Astrocyte of the hippocampus (primary cell): Measurements from ENCODE around the gene PHOSPHO2.
"Not testable (repeated sequence)": the region's sequence is repeated elsewhere in the genome, so short reads cannot be mapped to it uniquely, and the experiment has no call there.

Experiments
- DNase-seq: peaks from one replicate; pipeline ENCODE4 v3.0.0; 2011; ENCODE audit warnings: low read depth, low spot score

PHOSPHO2 gene

DNA sequence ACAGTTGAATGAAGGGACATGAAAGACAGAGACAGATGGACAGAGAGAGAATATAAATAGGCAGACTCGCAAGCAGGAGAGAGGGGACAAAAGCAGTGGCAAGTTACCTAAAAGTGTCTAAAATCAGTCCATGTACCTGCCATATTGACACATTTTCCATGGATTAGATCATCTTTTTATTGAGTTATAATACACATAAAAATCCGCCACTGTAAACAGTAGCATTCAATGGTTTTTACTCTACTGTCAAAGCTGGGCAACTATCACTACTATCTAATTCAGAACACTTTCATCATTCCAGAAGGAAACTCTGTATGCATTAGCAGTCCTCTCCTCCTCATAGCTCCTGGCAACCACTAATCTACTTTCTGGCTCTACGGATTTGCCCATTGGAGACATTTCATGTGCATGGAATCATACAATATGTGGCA is 10.1 kb upstream of the PHOSPHO2 start:
- DNase-seq: no peak

GRCh38 chr2:169684712-169685111 is 9.6 kb upstream of the PHOSPHO2 start:
- DNase-seq: not testable (repeated sequence)

- not testable (repeated sequence) for DNase-seq
Observed at GRCh38 chr2:169686825-169687224, 7.4 kb upstream of the PHOSPHO2 start.

GRCh38 chr2:169687943-169688342 is 6.3 kb upstream of the PHOSPHO2 start:
- DNase-seq: not testable (repeated sequence)

DNA sequence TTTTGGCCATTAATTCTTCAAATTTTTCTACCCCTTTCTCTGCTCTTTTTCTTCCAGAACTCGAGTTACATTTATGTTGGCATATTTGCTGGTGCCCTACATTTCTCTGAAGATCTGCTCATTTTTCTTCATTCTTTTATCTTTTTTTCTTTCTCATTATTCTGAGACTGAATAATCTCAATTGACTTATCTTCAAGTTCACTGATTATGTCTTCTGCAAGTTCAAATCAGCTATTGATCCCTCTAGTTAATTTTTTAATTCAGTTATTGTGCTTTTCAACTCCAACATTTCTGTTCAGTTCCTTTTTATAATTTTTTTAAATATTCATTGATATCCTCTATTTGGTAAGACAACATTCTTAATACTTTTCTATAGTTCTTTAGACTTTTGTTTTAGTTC is 3.3 kb upstream of the PHOSPHO2 start:
- DNase-seq: no peak

GRCh38 chr2:169692718-169693117 is 1.6 kb upstream of the PHOSPHO2 start:
- DNase-seq: no peak

DNA sequence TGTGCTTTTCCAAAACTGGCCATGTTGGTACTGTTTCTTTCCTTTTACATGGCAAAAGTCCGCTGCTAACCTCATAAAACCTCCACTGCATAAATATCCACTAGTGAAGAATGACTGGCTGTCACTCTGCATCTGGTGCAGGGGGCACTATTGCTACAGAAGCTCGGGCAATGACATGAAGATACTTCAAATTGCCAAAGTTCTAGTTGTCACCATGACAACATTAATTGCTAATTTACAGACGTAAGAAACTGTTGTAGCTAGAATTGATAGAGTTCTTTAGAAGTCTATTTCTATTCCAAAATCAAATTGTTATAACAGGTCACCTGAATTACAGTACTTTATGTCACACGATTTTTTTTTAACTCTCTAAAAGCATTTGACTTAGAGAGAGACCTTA is 909 bp upstream of the PHOSPHO2 start:
- DNase-seq: no peak

DNA sequence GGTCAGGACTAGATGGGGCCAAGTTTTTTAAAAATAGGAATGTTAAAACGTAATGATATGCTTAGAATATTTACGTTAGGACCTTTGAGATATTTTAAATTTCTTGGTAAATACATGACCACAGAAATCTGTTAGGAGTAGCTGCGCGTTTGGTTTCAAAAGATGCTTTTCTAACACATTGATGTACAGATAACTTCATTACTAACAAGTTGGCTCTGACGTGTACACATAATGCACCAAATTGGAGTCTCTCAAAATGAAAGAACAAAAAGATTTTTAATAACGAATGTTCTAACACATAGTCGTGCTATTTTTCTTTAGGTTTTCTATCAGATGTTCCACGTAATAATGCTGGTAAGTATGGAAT is 608 bp downstream of the PHOSPHO2 start:
- no peak for DNase-seq

- no peak for DNase-seq
Observed at GRCh38 chr2:169696381-169696780, 2.1 kb downstream of the PHOSPHO2 start.

DNA sequence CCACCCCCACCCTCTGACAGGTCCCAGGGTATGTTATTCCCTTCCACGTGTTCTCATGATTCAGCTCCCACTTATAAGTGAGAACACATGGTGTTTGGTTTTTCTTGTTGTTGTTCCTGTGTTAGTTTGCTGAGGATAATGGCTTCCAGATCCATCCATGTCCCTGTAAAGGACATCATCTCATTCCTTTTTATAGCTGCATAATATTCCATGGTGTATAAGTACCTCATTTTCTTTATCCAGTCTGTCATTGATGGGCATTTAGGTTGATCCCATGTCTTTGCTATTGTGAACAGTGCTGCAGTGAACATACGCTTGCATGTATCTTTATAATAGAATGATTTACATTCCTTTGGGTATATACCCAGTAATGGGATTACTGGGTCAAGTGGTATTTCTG is 4.9 kb downstream of the PHOSPHO2 start:
- not testable (repeated sequence) for DNase-seq

- no peak for DNase-seq
Observed at GRCh38 chr2:169702996-169703395, 8.7 kb downstream of the PHOSPHO2 start.

DNA sequence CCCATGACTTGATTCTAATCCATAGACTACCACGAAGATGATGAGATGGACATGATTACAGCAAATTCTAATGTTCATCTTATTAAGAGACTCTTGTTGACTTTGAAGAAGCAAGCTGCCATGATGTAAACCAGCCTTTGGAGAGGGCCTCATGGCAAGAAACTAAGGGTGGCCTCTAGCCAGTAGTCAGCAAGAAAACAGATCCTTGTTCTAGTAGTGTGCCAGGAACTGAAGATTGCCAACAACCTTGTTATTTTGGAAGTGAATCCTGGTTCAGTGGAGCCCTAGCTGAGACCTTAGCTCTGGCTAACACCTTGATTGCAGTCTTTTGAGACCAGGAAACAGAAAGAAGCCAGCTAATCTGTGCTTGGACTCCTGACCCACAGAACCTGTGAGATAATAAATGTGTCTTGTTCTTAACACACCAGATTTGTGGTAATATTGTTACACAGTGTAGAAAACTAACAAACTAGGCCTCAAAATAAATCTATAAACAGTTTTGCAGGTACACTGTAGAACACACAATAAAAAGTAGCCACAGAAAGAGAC is 10.0 kb downstream of the PHOSPHO2 start:
- no peak for DNase-seq

DNA sequence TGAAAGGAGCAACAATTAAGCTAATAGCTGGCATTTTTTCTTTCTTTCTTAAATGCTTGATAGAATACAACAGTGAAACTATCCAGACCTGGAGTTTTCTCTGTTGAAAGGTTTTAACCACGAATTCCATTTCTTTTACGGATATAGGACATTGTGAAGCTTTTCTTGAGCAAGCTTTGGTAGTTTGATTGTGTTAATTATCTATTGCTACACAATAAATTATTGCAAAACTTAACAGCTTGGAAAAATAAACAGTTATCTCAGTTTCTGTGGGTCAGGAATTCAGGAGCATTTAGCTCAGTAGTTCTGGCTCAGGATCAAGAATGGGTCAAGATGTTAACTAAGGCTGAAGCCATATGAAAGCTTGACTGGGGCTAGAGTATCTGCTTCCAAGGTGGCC is 11.7 kb downstream of the PHOSPHO2 start:
- peak; percentile 61 for DNase-seq

DNA sequence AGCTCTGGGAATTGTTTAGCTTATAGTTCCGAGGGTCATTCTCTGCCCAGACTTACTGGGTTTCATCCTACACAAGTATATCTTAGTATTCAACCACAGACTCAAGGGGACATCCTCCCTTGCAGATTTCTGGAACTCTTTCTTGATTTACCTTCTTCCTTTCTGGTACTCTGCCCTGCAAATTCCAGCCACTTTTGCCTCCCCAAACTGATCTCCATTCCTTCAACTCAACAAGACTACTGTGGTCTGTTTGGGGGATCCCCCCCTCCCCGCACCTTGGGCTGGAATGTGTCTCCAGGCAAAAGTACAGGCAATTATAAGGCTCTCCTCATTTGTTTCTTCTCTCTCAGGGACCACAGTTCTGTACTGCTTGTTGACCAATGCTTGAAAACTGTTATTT is 13.4 kb downstream of the PHOSPHO2 start:
- no peak for DNase-seq

- no peak for DNase-seq
Observed at GRCh38 chr2:169709331-169709730, 15.1 kb downstream of the PHOSPHO2 start.

- no peak for DNase-seq
Observed at GRCh38 chr2:169709981-169710380, 15.7 kb downstream of the PHOSPHO2 start.

- DNase-seq: no peak
Observed at GRCh38 chr2:169711751-169712509, 17.7 kb downstream of the PHOSPHO2 start.

DNA sequence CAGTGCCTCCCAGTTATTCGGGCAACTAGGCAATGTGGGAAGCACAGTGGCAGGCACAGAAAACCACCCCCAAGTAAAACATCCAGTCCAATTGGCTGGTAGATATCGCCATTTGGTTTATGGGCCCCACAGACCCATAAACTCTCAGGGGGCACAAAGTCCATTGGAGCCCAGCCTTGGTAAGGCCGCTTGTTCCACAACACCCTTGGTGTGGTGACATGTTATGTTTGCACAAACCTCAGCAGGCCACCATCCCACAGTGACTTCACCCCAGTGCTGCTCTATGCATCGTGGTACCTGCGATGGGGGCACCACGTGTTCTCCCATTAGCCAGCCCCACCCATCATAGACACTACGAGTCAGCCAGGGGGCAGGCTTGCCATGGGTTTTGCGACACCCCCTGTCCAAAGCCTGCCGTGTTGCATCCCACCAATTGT is 18.5 kb downstream of the PHOSPHO2 start:
- no peak for DNase-seq

DNA sequence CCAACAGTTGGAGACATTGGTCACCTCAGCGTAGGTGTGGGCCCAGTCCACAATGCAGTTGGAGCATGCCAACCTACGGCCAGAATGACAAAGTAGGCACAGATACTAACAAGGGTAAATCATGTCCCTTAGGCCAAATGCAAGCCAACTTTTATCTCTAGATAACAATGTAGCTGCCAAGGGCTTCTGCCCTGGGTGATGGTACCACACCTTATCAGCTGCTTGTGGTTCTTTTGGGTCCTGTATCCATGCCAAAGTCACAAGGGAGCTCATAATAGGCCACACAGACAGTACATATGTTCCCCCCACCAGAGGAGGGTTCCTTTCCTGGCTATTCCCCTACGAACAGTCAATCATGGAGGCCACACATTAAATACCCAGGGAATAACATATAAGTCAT is 19.1 kb downstream of the PHOSPHO2 start:
- DNase-seq: no peak

DNA sequence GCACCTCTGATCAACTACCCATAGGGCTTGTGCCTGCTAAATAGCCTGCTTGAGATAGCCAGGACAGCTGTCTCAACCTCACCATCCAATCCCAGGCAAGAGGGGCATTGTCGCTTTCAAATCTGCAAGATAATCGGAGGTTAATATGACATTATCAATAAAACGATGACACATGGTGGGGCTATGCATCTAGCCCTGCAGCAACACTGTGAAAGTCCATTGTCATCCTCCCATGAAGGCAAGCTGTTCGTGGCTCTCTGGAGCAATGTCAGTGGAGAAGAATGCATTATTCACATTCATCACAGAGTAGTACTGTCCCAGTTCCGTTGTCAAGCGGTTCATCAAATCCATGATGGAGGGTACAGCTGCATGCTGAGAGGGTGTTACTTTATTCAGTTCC is 20.4 kb downstream of the PHOSPHO2 start:
- no peak for DNase-seq

DNA sequence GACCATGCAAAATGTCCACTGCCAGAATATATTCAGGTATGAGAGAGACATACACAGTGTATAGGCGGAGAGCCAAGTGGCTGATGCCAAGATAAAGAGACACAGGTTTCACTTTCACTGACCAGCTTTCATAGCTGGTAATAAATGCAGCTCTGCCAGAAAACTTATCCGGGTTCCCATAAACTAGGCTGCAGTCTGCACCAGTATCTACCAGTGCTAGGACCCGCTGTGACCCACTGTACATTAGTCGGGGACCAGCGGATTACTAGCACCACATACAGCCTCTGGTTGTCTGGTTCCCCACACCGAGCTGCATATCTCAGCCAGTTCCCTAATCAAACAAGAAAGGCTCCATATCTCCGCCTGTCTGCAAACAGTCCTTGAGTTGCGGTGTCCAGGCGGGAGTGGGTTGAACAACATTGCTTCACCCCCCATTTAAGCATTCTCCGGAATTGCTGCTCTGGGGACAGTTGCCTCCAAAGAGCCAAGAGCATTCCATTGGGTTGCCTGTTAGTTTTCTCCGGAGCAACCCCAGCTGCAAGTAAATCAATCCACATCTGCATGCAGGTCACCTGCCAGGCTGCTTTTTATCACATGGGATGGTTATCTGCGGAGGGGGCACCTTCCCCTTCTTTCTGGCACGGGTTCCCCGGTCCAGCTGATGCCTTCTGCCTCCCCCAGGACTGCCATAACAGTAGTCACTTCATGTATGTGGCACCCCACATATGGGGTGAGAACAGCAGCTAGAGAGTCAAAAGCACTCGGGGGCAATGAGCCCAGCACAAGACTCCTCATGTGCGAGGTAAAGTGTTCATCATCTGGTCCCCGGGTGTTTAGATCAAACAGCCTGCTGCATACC is 21.3 kb downstream of the PHOSPHO2 start:
- DNase-seq: peak; percentile 62

DNA sequence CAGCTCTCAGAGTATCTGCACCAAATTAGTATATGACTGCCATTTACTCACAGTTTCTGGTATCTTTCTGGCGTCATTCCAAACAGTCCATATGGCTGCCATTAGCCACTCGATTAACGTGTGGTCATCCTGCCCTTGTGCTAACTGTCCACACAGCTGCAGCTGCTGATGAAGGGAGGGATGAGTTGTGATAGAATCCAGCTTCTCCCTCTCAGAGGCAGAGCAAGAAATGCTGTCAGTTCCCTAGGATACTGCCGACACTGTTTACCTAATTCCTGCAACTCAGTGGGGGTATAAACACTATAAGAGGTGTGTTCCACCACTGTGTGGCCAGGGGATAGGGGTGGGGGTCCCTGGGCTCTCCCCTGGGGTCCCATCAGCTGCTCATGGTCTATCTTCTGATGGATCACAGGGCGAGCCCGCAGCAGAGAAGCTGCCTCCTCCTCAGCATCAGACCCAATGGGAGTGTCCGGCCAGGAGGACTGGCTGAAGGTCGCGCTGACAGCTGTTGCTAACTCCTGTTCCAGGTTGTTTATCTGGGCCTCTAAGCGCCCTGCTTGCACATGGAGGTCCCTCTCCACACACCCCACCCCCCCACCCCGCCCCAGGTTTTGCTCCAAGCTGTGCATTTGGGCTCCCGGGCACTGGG is 22.1 kb downstream of the PHOSPHO2 start:
- no peak for DNase-seq
